GM12874 (cell line): ENCODE measurements around the gene SAMM50.

Experiments
- CTCF ChIP-seq: IDR thresholded peaks from 2 replicates; pipeline ENCODE4 v1.5.1; 2011; ENCODE audit warnings: low read depth, mild to moderate bottlenecking, control low read depth, low read length, moderate library complexity; ENCODE audit not compliant: insufficient read depth

The SAMM50 gene

DNA sequence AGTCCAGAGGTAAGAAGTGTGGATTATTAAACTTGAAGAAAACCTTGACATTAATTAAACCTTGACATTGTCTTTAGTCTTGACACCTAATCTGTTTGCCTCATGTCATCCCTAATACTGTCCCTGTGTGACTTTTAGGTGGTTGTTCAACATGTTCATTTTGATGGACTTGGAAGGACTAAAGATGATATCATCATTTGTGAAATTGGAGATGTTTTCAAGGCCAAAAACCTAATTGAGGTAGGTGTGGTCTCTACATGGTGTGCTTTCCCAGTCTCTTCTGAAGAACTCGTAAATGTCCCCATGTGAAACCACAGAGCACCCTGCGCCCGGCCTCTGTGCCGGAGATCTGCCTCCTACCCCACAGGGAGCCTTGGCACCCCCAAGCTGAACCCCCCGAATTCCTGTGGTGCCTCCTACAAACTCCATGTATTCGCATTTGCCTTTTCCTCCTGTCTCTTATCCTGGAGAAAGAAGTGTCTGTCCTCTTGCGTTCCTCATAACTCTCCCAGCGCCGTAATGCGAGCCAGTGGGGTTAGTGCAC is 9.1 kb downstream of the SAMM50 start:
- no peak for TF ChIP-seq CTCF

- TF ChIP-seq CTCF, result no peak
Measured at GRCh38 chr22:43967069-43967468, 11.8 kb downstream of the SAMM50 start.

GRCh38 chr22:43968614-43969013 is 13.4 kb downstream of the SAMM50 start:
- TF ChIP-seq CTCF, result no peak

DNA sequence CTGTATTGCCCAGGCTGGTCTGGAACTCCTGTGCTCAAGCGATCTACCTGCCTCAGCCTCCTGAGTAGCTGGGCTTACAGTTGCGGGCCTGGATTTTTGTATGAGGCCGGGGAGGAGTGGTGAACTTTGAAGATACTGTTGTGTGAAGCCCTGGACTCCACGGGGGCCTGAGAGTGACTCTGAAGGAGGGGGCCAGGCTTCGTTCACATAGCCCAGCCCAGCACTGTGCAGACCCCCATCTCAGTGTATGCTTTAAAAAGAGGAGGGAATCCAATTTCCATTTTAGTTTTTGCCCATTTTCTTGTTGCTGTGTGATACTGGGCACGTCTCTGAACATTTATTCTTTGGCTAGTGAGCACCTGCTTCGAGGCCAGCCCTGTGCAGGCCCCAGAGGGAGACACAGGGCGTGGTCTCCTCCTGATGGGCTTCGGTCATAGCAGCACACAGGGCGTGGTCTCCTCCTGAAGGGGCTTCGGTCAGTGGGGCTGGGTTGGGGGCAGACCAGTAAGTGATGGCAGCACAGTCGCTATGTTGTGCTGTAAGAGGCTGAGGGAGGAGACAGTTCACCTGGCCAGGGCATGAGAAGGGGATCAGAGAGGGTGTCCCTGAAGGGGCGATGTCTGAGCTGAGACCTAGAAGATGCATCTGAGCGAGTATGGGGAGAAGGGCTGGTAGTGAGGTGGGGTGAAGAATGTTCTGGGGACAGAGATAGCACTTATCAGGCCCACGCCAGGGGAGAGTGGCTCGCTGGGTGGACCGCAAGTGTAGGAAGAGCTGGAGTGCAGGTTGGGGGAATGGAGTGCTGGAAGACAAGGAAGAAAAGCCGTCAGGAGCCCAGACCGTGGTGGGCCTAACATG is 14.0 kb downstream of the SAMM50 start:
- TF ChIP-seq CTCF, result no peak

GRCh38 chr22:43969989-43970755 is 14.9 kb downstream of the SAMM50 start:
- TF ChIP-seq CTCF, result no peak

DNA sequence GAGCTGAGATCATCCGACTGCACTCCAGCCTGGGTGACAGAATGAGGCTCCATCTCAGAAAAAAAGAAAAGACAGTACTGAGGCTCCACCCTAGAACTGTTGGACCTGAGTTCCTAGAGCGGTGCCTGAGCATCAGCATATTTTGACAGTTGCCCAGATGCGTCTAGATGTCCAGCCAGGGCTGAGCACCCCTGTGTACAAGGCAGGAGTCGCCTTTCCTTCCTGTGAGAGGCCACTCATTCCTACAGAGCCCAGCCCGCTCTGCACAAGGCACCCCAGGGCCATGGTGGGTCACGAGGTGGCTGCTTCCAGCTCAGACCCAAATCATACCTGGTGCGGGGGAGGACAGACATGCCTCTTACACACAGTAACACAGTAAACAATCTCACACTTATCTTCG is 15.9 kb downstream of the SAMM50 start:
- TF ChIP-seq CTCF, result no peak

- TF ChIP-seq CTCF, result no peak
Measured at GRCh38 chr22:43972931-43973462, 17.8 kb downstream of the SAMM50 start.
